Measurements from ENCODE around the gene PTPRT. TPM values are rescaled to one million over a fixed set of nuclear protein-coding genes. Genes with fewer than 3 reads are reported as not detected.

Gene PTPRT
- total RNA-seq, 1 experiment from 2014 or later = 0.13 TPM

GRCh38 chr20:42906120-42906519 lies 283.6 kb downstream of the PTPRT start:
- Histone ChIP-seq H3K4me1 (ENCODE audit: insufficient read depth, low read length) (no peaks in the 10 kb centered on the region), H3K27ac (ENCODE audit: insufficient read length, low read depth, low read length) (no peak overlapping the region), H3K4ac (ENCODE audit: low read depth, low read length) (no peak overlapping the region), H2BK5ac (ENCODE audit: insufficient read length, low read length) (no peak overlapping the region), H3K27me3 (ENCODE audit: insufficient read depth, low read length) (no peaks in the 10 kb centered on the region), H3K56ac (ENCODE audit: insufficient read length, low read depth, low read length) (no peak overlapping the region), H4K8ac (replicated peaks; ENCODE audit: insufficient read length, low read depth, low read length) (no peak overlapping the region), H3K9me3 (ENCODE audit: control insufficient read depth, low read depth, low read length) (no peaks in the 10 kb centered on the region), H3K79me1 (ENCODE audit: insufficient read depth, low read depth, low read length, poor library complexity, severe bottlenecking) (no peaks in the 10 kb centered on the region), H2BK15ac (ENCODE audit: low read depth, low read length) (no peak overlapping the region), H2AFZ (ENCODE audit: low read length) (no peak overlapping the region), H4K91ac (ENCODE audit: insufficient read length, low read depth, low read length) (no peak overlapping the region), H3K4me2 (ENCODE audit: insufficient read depth, insufficient read length, low read length) (no peak overlapping the region), H2BK12ac (ENCODE audit: insufficient read length, low read depth, low read length) (no peak overlapping the region), H3K9ac (ENCODE audit: extremely low read depth, insufficient read length, low read length) (no peak overlapping the region), H2BK20ac (ENCODE audit: low read depth, low read length, poor library complexity, severe bottlenecking) (no peak overlapping the region), H2AK5ac (ENCODE audit: insufficient read length, low read length) (no peak overlapping the region), H4K5ac (ENCODE audit: insufficient read length, low read depth, low read length) (no peak overlapping the region), H2BK120ac (ENCODE audit: low read depth, low read length, poor library complexity, severe bottlenecking) (no peak overlapping the region), H3T11ph (ENCODE audit: low read length) (no peak overlapping the region), H4K20me1 (ENCODE audit: control insufficient read depth, insufficient read depth, insufficient read length) (no peaks in the 10 kb centered on the region), H3K23me2 (ENCODE audit: insufficient read length, low read depth, low read length, poor library complexity, severe bottlenecking) (no peaks in the 10 kb centered on the region), H3K14ac (ENCODE audit: insufficient read depth, low read length) (no peak overlapping the region), H3K79me2 (ENCODE audit: insufficient read depth, low read length) (no peaks in the 10 kb centered on the region), H3K18ac (ENCODE audit: insufficient read length, low read depth, low read length) (no peak overlapping the region), H3K23ac (ENCODE audit: insufficient read length, low read depth, low read length) (no peak overlapping the region)
- Mint-ChIP-seq H3K4me3 (no peak overlapping the region), H3K9me3 (no peaks in the 10 kb centered on the region; a peak in 2 of 5 replicates), H3K36me3 (ENCODE audit: insufficient read depth in 1 of 3, low read depth in 3 of 3) (no peaks in the 10 kb centered on the region), H3K27me3 (ENCODE audit: low read depth) (peaks cover 3% of the 10 kb centered on the region; the same call in 1 of the 2 replicates), H3K4me1 (peaks cover 0 to 3% of the 10 kb centered on the region in 2 experiments; a peak in 2 of 4 replicates), H3K27ac (no peak overlapping the region)
- WGBS (ENCODE audit: extremely low coverage, insufficient read length, low lambda C conversion rate) = no CpG with 5 or more reads among the region's 10 CpGs
- no peak for DNase-seq
- no peak for TF ChIP-seq CTCF (conservative IDR thresholded peaks at IDR 0.05)
